ENCODE measurements around the gene MAGEA1.
"Not testable (repeated sequence)": the region's sequence is repeated elsewhere in the genome, so short reads cannot be mapped to it uniquely, and the experiment has no call there.

MAGEA1 gene, protein sequence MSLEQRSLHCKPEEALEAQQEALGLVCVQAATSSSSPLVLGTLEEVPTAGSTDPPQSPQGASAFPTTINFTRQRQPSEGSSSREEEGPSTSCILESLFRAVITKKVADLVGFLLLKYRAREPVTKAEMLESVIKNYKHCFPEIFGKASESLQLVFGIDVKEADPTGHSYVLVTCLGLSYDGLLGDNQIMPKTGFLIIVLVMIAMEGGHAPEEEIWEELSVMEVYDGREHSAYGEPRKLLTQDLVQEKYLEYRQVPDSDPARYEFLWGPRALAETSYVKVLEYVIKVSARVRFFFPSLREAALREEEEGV

DNA sequence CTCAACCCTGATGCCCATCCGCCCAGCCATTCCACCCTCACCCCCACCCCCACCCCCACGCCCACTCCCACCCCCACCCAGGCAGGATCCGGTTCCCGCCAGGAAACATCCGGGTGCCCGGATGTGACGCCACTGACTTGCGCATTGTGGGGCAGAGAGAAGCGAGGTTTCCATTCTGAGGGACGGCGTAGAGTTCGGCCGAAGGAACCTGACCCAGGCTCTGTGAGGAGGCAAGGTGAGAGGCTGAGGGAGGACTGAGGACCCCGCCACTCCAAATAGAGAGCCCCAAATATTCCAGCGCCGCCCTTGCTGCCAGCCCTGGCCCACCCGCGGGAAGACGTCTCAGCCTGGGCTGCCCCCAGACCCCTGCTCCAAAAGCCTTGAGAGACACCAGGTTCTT lies at the start of gene MAGEA1:
Gene MAGEA1 (plus strand): TSS at position 154 of the 400 bp plus-strand sequence. CDS start 3,106 bp downstream, outside the sequence.
- no peak for DNase-seq

DNA sequence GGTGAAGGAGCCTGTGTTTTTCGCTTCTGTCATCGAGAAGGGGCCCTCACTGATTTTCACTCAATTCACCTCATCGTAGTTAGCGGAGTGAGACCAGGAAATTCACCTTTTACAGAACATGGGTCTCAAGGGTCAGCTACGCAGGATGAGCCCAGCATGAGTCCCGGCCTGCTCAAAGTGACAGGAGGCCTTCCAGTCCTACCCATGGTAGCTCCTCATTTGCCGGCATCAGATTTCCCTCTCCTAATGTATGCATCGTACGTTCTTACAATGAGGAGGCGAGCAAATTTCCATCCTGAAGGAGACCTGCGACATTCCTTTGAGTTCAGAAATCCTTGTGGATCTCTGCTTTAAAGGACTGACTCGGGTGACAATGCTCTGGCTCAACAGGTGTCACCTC lies 46.2 kb upstream of the MAGEA1 start:
- not testable (repeated sequence) for DNase-seq

DNA sequence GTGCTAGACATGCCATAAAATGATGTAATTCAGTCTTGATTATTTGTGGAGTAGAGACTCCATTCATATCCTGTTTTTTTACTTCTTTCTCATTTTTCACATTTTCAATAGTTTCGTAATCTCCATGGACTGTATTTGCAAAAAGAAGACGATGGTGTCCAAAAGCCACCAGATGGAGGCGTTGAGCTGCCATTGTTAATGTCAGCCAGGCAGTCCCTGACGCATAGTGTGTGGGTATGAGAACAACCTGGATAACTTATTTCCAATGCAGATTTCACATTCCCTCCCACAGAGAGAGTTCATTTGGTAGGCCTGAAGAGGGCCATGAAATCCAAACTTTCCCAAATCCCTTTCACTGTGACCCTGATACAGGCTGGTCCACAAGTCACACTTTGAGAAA lies 40.0 kb upstream of the MAGEA1 start:
- not testable (repeated sequence) for DNase-seq

DNA sequence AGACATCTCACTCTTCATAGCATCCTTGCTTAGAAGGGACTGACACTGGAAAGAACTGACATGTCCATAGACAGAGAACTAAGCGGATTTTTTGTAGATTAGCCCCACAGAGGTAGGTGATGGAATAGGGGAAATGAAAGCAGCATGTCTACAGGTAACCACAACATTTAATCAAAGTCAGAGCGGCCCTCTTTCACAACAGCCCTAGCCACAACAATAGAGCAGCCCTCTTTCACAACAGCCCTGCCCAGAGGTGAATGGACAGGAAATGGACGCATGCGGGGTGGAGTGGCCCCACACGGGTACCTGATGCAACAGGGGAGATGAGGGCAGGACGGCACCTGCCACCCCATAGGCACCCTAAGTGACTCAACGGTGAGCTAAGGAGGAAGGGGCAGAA lies 32.8 kb upstream of the MAGEA1 start:
- not testable (repeated sequence) for DNase-seq

DNA sequence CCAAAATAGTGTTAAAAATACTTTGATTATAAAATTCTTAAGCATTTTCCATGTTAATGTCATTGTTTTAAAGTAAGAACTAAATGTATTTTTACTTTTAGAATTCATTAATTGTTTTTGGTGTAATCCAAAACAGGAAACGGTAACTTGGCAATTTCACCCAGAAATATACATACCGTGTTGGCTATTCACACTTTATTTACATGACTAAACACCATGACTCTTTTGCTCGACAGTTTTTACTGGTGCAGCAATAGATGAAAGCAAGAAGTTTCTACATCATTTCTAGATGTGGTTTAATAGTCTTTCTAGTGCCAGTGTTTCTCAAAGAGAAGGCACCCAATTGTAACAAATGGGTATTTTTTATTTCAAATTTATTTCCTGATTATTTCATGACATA lies 25.6 kb upstream of the MAGEA1 start:
- no peak for DNase-seq

DNA sequence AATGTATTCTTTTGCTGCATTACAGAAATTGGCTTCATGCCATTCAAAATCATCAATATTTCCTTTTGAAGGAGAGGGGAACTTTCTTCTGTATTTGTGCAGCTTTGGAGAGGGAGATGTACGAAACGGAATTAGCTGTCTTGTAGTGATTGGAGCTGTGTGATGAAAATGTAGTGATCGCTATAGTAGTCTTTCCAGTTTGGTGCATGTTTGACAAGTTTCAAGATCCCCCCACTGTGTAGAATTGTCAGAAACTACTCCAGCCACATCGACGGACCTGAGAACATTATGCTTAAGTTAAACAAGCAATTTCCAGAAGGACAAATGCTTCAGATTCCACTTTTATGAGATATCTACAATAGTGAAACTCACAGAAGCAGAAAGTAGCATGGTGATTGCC lies 21.6 kb upstream of the MAGEA1 start:
- DNase-seq = no peak

DNA sequence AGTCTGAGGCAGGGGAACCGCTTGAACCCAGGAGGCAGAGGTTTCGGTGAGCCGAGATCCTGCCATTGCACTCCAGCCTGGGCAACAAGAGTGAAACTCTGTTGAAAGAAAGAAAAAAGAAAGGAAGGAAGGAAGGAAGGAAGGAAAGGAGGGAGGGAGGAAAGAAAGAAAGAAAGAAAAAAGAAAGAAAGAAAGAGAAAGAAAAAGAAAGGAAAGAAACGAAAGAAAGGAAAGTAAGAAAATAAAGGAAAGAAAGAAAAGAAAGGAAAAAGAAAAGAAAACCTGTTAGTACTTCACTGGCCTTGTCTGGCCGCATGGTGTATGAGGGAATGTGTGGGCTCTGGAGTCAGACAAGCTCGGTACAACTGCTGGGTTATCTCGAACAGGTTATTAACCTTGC lies 20.8 kb upstream of the MAGEA1 start:
- no peak for DNase-seq

DNA sequence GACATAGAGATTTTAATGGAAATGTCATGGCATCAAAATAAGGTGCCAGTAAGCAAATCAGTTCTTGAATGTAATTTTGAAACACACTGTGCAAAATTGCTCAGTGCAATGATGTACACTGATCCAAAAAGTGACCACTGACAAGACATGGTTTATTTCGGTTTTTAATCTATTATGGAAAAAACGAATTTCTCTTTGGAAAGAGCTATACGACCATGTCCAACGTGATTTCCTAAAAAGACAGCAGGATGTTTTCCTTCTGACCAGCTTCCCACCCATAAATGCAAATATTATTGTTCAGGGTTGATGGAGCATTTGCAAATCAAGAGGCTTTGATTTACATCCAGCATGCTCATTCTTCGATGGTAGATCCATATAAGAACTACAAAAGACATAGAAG lies 17.1 kb upstream of the MAGEA1 start:
- DNase-seq = no peak

DNA sequence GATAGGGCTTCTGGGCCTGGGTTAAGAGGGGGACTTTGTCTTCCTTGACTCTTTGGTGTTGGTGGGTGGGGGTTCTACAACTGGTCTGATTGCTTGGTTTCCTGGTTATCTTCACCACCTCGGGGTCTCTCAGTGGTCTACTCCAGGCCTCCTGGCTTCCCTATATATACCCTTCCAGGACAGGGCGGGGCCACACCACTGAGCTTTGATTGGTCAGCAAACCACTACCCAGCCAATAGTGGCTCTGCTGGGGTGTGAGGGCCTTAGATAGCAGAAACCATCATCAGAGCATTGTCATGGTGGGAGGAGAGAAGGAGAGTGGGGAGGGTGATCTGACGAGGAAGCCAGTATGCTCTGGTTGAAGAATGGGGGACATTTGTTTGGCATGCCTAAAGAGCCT lies 14.4 kb upstream of the MAGEA1 start:
- no peak for DNase-seq

DNA sequence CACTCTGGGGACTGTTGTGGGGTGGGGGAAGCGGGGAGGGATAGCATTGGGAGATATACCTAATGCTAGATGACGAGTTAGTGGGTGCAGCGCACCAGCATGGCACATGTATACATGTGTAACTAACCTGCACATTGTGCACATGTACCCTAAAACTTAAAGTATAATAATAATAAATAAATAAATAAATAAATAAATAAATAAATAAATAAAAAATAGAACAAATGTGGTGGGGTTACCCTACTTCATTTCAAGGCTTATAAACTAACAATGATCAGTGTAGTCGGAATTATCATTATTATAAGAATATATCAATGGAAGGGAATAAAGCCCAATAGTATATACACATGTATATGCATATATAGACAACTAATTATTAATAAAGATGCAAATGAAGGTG lies 10.7 kb upstream of the MAGEA1 start:
- DNase-seq = not testable (repeated sequence)

DNA sequence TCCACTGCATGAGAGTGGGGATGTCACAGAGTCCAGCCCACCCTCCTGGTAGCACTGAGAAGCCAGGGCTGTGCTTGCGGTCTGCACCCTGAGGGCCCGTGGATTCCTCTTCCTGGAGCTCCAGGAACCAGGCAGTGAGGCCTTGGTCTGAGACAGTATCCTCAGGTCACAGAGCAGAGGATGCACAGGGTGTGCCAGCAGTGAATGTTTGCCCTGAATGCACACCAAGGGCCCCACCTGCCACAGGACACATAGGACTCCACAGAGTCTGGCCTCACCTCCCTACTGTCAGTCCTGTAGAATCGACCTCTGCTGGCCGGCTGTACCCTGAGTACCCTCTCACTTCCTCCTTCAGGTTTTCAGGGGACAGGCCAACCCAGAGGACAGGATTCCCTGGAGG lies 2.7 kb downstream of the MAGEA1 start:
- no peak for DNase-seq

DNA sequence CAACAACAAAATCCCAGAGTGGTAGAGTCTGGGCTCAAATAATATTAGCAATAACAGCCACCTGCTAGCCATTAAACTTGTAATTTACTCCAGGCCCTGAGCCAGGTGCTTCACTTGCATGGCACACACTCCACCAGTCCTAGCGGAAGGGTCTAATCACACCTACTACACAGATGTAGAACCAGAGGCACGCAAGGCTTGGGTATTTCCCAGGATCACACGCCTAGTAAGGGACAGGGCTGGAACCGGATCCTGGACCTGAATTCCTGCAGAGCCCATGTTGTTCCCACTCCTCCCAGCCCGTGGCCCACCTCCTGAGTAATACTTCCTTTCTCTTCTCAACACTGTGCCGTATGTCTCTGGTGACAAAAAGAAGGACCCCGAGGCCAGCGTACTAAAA lies 5.7 kb downstream of the MAGEA1 start:
- DNase-seq = no peak

DNA sequence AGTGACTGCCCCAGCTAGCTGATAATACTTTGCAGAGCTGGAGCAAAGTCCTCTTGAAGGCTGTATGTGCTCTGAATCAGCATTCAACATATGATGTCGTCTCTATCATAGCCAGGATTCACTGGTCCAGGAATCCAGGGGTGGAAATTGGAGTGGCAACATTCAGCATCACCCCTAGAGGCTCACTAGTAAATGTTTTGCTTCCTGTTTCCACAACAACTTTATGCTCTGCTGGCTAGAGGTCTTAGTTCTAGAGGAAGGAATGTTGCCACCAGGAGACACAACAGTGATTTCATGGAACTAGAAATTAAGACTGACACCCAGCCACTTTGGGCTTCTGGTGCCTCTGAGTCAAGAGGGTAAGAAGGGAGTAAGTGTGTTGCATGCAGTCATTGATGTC lies 11.3 kb downstream of the MAGEA1 start:
- DNase-seq = no peak

DNA sequence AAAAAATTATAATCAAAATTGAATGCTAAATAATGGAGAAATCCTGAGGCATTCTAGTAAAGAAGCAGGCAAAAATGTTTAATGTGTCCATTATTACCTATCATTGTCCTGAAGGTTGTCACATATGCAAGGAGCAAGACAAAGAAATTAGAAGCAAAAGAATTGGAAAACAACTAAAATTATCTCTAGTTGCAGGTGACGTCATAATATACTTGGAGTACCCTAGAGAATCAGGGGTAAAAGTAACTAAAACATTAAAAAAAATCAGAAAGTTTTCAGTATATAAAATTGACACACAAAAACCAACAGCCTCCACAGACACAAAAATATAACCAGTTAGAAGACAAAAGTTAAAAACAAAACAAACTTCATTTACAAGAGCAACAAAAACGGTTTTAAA lies 21.4 kb downstream of the MAGEA1 start:
- no peak for DNase-seq

DNA sequence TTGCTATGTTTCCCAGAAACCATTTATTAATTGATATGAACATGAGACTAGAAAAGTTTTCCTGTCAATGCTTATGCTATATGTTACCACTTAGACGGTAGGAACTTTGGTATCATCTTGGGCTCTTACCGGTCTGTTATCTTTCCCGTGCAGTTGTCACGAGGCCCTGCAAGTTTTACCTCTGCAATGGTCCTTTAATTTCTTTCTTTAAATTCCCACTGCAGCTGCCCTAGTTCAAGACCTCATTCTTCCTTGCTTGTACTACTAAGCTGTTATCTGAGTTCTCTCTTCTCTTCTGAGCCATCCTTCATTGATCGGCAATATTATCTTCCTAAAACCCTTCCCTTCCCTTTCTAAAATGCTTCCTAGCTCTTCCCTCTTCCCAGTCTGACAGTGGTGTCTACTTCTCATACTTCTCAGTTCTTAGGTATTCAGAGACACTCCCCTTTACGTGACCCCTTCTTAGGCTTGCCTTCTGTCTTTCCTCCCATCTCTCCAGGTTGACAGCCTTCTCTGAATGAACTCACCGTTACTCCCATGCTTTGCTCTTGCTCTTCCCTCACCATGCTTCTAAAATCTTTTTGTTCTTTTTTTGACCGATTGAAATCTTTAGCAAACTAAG lies 27.5 kb downstream of the MAGEA1 start:
- DNase-seq = no peak

DNA sequence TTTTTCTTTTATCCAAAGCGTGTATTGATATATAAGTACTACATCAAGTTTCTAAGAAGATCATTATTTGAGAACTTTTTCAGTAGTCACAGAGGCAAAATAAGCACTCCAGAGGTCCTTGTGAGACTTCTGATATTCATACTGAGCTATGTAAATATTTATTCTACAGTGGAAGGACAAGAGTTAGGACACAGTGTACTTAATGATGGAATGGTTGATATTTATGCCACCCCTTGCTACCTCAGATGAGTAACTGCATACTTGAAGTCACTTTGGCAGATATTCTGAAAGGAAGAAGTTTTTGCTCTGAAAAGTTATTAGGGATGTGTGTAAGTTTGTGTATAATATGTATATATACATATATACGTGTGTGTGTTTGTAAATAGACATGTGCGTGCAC lies 30.3 kb downstream of the MAGEA1 start:
- DNase-seq = no peak

DNA sequence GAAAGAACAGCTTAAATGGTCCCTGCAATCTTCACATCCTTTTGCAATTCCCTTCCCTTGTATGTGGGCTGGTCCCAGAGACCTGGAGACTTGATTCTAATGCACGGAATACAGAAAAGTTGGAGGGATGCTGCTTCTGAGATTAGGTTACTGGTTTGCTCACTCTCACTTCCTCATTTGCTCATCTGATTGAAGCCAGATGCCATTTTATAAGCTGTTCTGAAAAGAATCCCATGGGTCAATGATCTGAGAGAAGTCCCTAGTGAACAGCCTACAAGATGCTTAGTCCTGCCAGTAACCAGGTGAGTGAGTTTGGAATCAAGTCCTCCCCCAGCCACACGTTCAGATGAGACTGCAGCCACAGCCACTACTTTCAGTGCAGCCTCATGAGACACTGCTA lies 35.9 kb downstream of the MAGEA1 start:
- no peak for DNase-seq

DNA sequence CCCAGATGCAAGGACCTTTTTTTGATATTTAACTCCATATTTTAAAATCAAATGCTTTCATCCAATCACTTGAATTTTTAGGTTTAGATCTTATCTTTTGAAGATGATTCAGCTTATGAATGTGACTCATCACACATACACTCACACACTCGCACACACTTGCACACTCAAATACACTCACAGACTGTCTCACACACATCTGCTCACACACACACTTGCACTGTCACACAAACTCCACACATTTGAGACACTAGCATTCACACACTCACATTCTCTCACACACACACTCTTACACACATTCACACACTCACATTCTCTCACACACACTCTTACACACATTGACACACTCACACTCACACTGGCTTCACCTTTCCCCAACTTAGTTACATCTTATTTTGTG lies 37.8 kb downstream of the MAGEA1 start:
- DNase-seq = no peak

DNA sequence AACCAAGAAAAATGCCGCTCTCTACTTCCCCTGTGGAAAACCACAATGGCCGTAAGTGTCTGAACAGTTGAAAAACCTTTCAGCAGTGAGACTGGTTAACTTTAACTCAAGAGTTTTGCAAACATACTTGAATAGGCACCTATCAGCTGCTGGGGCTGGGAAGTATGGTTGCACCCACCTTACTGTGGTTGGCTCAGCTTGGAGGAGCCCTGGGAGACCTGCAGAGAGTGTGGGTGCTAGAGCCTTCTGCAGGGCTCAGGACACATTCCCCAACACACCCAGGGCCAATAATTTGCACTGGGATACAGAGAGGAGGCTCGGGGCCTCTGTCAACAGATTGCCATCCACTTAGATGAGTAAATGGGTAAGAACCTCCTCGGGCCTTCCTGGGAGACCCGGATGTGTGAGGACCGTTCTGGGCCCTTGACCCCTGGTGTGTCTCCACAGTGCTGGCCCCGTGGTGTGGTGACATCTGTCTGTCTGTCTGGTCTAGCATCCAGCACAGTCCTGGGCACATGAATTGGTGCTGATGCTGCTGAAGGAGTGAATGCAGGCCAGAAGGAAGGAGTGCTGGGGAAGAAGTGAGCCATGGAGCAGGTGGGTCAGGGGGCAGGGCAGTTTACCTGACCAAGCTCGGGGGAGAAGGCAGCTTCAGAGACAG lies 46.5 kb downstream of the MAGEA1 start:
- no peak for DNase-seq

DNA sequence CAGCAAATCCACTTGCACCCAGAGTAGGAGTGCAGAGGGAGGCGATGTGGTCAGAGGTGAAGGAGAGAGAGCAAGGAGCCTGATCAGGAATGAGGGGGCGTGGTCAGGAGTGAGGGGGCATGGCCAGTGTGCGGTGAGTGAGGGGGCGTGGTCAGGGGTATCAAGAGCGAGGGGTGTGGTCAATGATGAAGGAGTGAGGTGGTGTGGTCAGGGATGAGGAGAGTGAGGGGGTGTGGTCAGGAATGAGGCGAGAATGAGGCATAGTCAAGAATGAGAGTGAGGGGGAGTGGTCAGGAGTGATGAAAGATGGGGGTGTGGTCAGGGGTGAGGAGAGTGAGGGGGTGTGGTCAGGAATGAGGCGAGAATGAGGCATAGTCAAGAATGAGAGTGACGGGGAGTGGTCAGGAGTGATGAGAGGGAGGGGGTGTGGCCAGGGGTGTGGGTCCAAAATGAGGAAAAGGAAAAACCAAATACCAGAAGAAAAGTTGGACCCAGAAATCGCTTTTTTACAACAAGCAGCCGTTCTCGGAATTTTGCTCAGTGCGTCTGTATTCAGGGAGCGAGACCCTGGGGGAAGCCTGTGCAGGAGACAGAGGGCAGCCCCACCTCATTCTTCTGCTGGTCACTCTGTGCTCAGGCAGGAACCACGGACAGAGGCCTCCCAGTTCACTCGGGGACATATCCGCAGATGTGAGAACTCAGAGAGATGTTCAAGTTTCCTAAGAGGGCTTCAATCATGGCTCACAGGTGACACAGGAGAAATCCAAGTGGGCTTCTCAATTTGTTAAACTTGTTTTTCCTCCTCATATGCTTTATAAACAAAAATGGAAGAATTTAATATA lies 47.5 kb downstream of the MAGEA1 start:
- no peak for DNase-seq
